Neural progenitor cell (in vitro differentiated cells): ENCODE results near the gene PEPD.

Source experiments
- CTCF ChIP-seq: fragments of 200-600 bp; sonication (generic); IDR thresholded peaks from 2 replicates; pipeline ENCODE4 v1.5.1; 2017; ENCODE audit warnings: antibody characterized with exemption, mild to moderate bottlenecking
- EZH2 ChIP-seq: fragments of 200-600 bp; sonication (generic); IDR thresholded peaks from 2 replicates; pipeline ENCODE4 v1.6.1; 2017; ENCODE audit warnings: antibody characterized with exemption, mild to moderate bottlenecking, moderate library complexity

GRCh38 chr19:33519416-33519815 is 2.2 kb downstream of the PEPD start:
- TF ChIP-seq CTCF (no peak), EZH2 (no peak)
